ENCODE measurements around the gene MYL9. TPM values are rescaled to one million over a fixed set of nuclear protein-coding genes. Genes with fewer than 3 reads are reported as not detected.
A peak's percentile ranks its signal among the peaks of the same experiment; 100 is the strongest.

The MYL9 gene
- polyA plus RNA-seq (2011; rRNA removed): 1.9 and 2.2 TPM in 2 replicates
- polyA plus RNA-seq (2012; cell fraction: cytosol; rRNA removed): 4.9 and 6.5 TPM in 2 replicates
- 3.9 and 5.8 TPM in 2 replicates for polyA plus RNA-seq (2012; cell fraction: nucleus; rRNA removed)
- polyA plus RNA-seq (2017; fragmentation: RNase III; extraction: RNeasy Plus Mini Kit Qiagen cat#74134 plus additional on column Dnase treatment): 29.5 to 37.3 TPM (median 34.0 TPM) in 3 replicates
- polyA minus RNA-seq (2011; rRNA and poly(A)+ RNA removed): 3.5 and 3.6 TPM in 2 replicates

- DNase-seq (ENCODE audit: low read depth in 1 of 2, low spot score in 1 of 2): no peak
Measured at GRCh38 chr20:36541227-36541767, at the start of gene MYL9. MYL9 (plus strand) TSS chr20:36541519; CDS start chr20:36544885, 3,366 bp downstream.

GRCh38 chr20:36491901-36492617 lies 49.3 kb upstream of the MYL9 start:
- H3K4me3 ChIP-seq: no peak overlapping the region
- no peak for FAIRE-seq
- TF ChIP-seq HEYL (CRISPR knock-in tag; IDR thresholded peaks at IDR 0.05): no peak
- TF ChIP-seq KDM1A (IDR thresholded peaks at IDR 0.05; ENCODE audit: low read depth): no peak
- TF ChIP-seq RARB (CRISPR knock-in tag; IDR thresholded peaks at IDR 0.05): no peak
- peak in 1 of 2 experiments; percentile 20; a peak in 2 of 6 replicates for ATAC-seq
- no peak overlapping the region for H3K4me2 ChIP-seq
- H3K4me1 ChIP-seq: no peaks in the 10 kb centered on the region
- H3K27ac ChIP-seq: peak overlapping the region in 1 of 2 experiments; percentile 37; a peak in 3 of 6 replicates
- no peak for DNase-seq (ENCODE audit: low read depth in 1 of 2, low spot score in 1 of 2)
- H3K9me3 ChIP-seq: no peaks in the 10 kb centered on the region
- CTCF ChIA-PET: interaction anchor here (1.0 to 1.2 kb wide), 2 partner anchors 53 to 289 kb away, joined by 3 to 4 read pairs; no protein-coding TSS in a partner anchor
- 88% methylated on average over 8 of the region's 8 CpGs for WGBS (ENCODE audit: missing lambda C conversion rate)
- POLR2A ChIA-PET: no interaction called here

More at GRCh38 chr20:36541227-36541767, at the start of gene MYL9:
- Histone ChIP-seq H3K4me2 (peak within 1 kb of the TSS; percentile 72), H3K9me3 (no peaks in the 10 kb centered on the region), H3K27ac (peak within 1 kb of the TSS; percentile 66 to 84), H3K4me1 (peaks cover 5% of the 10 kb centered on the region; the same call in 1 of the 3 replicates), H3K4me3 (peak within 1 kb of the TSS; percentile 40)
- CTCF ChIA-PET: interaction anchor here (1.1 to 1.4 kb wide), 2 partner anchors 10 to 31 kb away, joined by 3 to 4 read pairs; no protein-coding TSS in a partner anchor
- FAIRE-seq: no peak
- TF ChIP-seq RFX5 (IDR thresholded peaks at IDR 0.05): no peak
- TF ChIP-seq USF2 (IDR thresholded peaks at IDR 0.05): no peak
- no peak for TF ChIP-seq CBX2 (IDR thresholded peaks at IDR 0.05; ENCODE audit: borderline replicate concordance, low read depth)
- TF ChIP-seq BHLHE40 (IDR thresholded peaks at IDR 0.05; ENCODE audit: low read depth, low read length): no peak
- TF ChIP-seq RCOR1 (IDR thresholded peaks at IDR 0.05; ENCODE audit: low read depth, low read length): no peak
- no peak for TF ChIP-seq HES2 (IDR thresholded peaks at IDR 0.05)
- TF ChIP-seq MAZ (IDR thresholded peaks at IDR 0.05; ENCODE audit: borderline replicate concordance, low read depth, low read length): no peak
- TF ChIP-seq CHD2 (IDR thresholded peaks at IDR 0.05; ENCODE audit: low read length, partially characterized antibody): no peak
- TF ChIP-seq NPAS2 (CRISPR knock-in tag; IDR thresholded peaks at IDR 0.05; ENCODE audit: borderline replicate concordance): no peak
- no peak for TF ChIP-seq NFE2L2 (conservative IDR thresholded peaks at IDR 0.05; ENCODE audit: low read length)
- no peak for TF ChIP-seq E2F6 (IDR thresholded peaks at IDR 0.05; ENCODE audit: borderline replicate concordance, low read depth)
- peak; percentile 20 to 73; a peak in 4 of 6 replicates for ATAC-seq
- POLR2A ChIA-PET: no interaction called here
- WGBS (ENCODE audit: missing lambda C conversion rate): 53% methylated on average over 14 of the region's 41 CpGs

- Histone ChIP-seq H3K4me1 (no peaks in the 10 kb centered on the region), H3K4me3 (no peak overlapping the region), H3K4me2 (no peak overlapping the region), H3K27ac (peak overlapping the region in 1 of 2 experiments; percentile 37; a peak in 1 of 6 replicates), H3K9me3 (no peaks in the 10 kb centered on the region)
- WGBS (ENCODE audit: missing lambda C conversion rate): 83% methylated on average over 10 of the region's 10 CpGs
- FAIRE-seq (no peak), ATAC-seq (peak; percentile 21 to 54; a peak in 3 of 6 replicates), DNase-seq (ENCODE audit: low read depth in 1 of 2, low spot score in 1 of 2) (peak in 1 of 2 experiments; percentile 28)
- ChIA-PET CTCF (interaction anchor here (0.6 to 1.7 kb wide), 5 partner anchors 18 to 190 kb away, joined by 3 to 6 read pairs (median 3); no protein-coding TSS in a partner anchor), POLR2A (no interaction called here)
- no peak for TF ChIP-seq REST (IDR thresholded peaks at IDR 0.05)
- no peak for TF ChIP-seq ZSCAN20 (CRISPR knock-in tag; IDR thresholded peaks at IDR 0.05)
- peak in 1 of 2 experiments; percentile 43; a peak in 3 of 5 replicates for TF ChIP-seq RAD21 (conservative IDR thresholded peaks at IDR 0.05 in 1 of 2, IDR thresholded peaks at IDR 0.05 in 1 of 2)
- no peak for TF ChIP-seq HOXB5 (CRISPR knock-in tag; IDR thresholded peaks at IDR 0.05)
- no peak for TF ChIP-seq BHLHE40 (IDR thresholded peaks at IDR 0.05; ENCODE audit: low read depth, low read length)
- no peak for TF ChIP-seq MAFK (IDR thresholded peaks at IDR 0.05; ENCODE audit: partially characterized antibody)
- TF ChIP-seq FOXS1 (CRISPR knock-in tag; IDR thresholded peaks at IDR 0.05): no peak
- no peak for TF ChIP-seq CHD4 (IDR thresholded peaks at IDR 0.05; ENCODE audit: borderline replicate concordance)
- TF ChIP-seq CBX2 (IDR thresholded peaks at IDR 0.05; ENCODE audit: borderline replicate concordance, low read depth): no peak
- no peak for TF ChIP-seq NPAS2 (CRISPR knock-in tag; IDR thresholded peaks at IDR 0.05; ENCODE audit: borderline replicate concordance)
- TF ChIP-seq HOXA7 (CRISPR knock-in tag; IDR thresholded peaks at IDR 0.05): no peak
Measured at GRCh38 chr20:36493051-36493800, 48.1 kb upstream of the MYL9 start.

Data from A549 (cell line).